Keratinocyte (primary cell): ENCODE data around the gene CLSTN1. TPM values are rescaled to one million over a fixed set of nuclear protein-coding genes. Genes with fewer than 3 reads are reported as not detected.

Experiments
- DNase-seq: peaks from one replicate; pipeline ENCODE4 v3.0.0-alpha.2; 2011; ENCODE audit warnings: low read depth, missing footprints, low spot score
- FAIRE-seq: peaks from 2 replicates; lab custom pipeline; 2011; peaks lifted over from hg19 to GRCh38; lab: Jason Lieb, UNC
- H2AFZ ChIP-seq: 2 replicates; pipeline ENCODE4 v1.6.0; 2012; ENCODE audit warnings: low read length, control low read depth, inconsistent platforms; ENCODE audit not compliant: control insufficient read depth
- H3K27ac ChIP-seq: 2 replicates; pipeline ENCODE4 v1.5.1; 2011; ENCODE audit warnings: low read length; ENCODE audit not compliant: control insufficient read depth, insufficient read depth
- H3K27me3 ChIP-seq: 3 replicates; pipeline ENCODE4 v1.6.0; 2011; ENCODE audit warnings: low read length; ENCODE audit not compliant: control insufficient read depth, insufficient read depth; ENCODE audit errors: extremely low read depth
- H3K36me3 ChIP-seq, 2 experiments: 2 replicates in 1 of 2; 3 replicates in 1 of 2; pipeline ENCODE4 v1.5.1; 2011; ENCODE audit warnings: low read length in 2 of 2, mild to moderate bottlenecking in 1 of 2; ENCODE audit not compliant: control insufficient read depth in 2 of 2, insufficient read depth in 2 of 2; ENCODE audit errors: extremely low read depth in 1 of 2
- H3K4me1 ChIP-seq: 3 replicates; pipeline ENCODE4 v1.5.1; 2011; ENCODE audit warnings: low read length; ENCODE audit not compliant: control insufficient read depth, insufficient read depth; ENCODE audit errors: extremely low read depth
- H3K4me2 ChIP-seq: 3 replicates; pipeline ENCODE4 v1.6.0; 2011; ENCODE audit warnings: low read depth, low read length; ENCODE audit not compliant: control insufficient read depth, insufficient read depth; ENCODE audit errors: extremely low read depth
- H3K4me3 ChIP-seq, 3 experiments: fragments of 200-600 bp in 1 of 3; sonication (generic) in 1 of 3; 2 replicates in 2 of 3; 3 replicates in 1 of 3; pipeline ENCODE4 v1.5.1; 2011 to 2016; ENCODE audit warnings: low read length in 3 of 3, mild to moderate bottlenecking in 3 of 3, control low read depth in 2 of 3, inconsistent platforms in 1 of 3, low read depth in 1 of 3, mixed read lengths in 1 of 3, mixed run types in 1 of 3, moderate library complexity in 1 of 3; ENCODE audit not compliant: control insufficient read depth in 2 of 3, insufficient read depth in 2 of 3; ENCODE audit errors: extremely low read depth in 1 of 3
- H3K79me2 ChIP-seq: 2 replicates; pipeline ENCODE4 v1.6.0; 2012; ENCODE audit warnings: low read length; ENCODE audit not compliant: control insufficient read depth, insufficient read depth
- H3K9ac ChIP-seq: 3 replicates; pipeline ENCODE4 v1.6.0; 2011; ENCODE audit warnings: low read length; ENCODE audit not compliant: control insufficient read depth, insufficient read depth; ENCODE audit errors: extremely low read depth
- H3K9me1 ChIP-seq: 3 replicates; pipeline ENCODE4 v1.6.0; 2011; ENCODE audit warnings: low read length; ENCODE audit not compliant: control insufficient read depth, insufficient read depth; ENCODE audit errors: extremely low read depth
- H3K9me3 ChIP-seq: 2 replicates; pipeline ENCODE4 v1.5.1; 2012; ENCODE audit warnings: low read depth, low read length; ENCODE audit not compliant: control insufficient read depth
- H4K20me1 ChIP-seq: 3 replicates; pipeline ENCODE4 v1.6.0; 2011; ENCODE audit warnings: low read length; ENCODE audit not compliant: control insufficient read depth, insufficient read depth; ENCODE audit errors: extremely low read depth
- EZH2 ChIP-seq: IDR thresholded peaks from one replicate; pipeline ENCODE4 v1.6.1; 2012; ENCODE audit warnings: inconsistent platforms, mild to moderate bottlenecking, low read length, moderate library complexity
- dilution Hi-C: fragments of 300-500 bp; cut with MboI; formaldehyde crosslinking; loops from one replicate; pipeline ENCODE4 v1.7.0; 2020; ENCODE audit warnings: low sequenced_read_pairs; ENCODE audit not compliant: extremely low pct_ligation_motif_present
- polyA plus RNA-seq, 5 experiments: library from polyadenylated mRNA; depleted of rRNA in 3 of 5; stranded (reverse) in 3 of 5; stranded (forward) in 1 of 5; unstranded in 1 of 5; fragments of >200 nt; gene quantifications; 1 replicate in 1 of 5; 2 replicates in 3 of 5; 3 replicates in 1 of 5; pipeline versions ENCODE4 v1.2.1 to v1.2.3, GENCODE V29; 2011 to 2012; ENCODE audit warnings: missing spikeins in 2 of 5, low read depth in 1 of 5, low replicate concordance in 1 of 5
- TF ChIP-seq, protein P1 (sequence below), 3 experiments: IDR thresholded peaks in 1 of 3; conservative IDR thresholded peaks in 1 of 3; optimal IDR thresholded peaks in 1 of 3; 2 replicates in 2 of 3; 3 replicates in 1 of 3; pipeline versions ENCODE3 to v1.5.1; 2011; ENCODE audit warnings: low read length in 3 of 3, mild to moderate bottlenecking in 3 of 3, moderate library complexity in 2 of 3, control low read depth in 1 of 3, inconsistent platforms in 1 of 3; ENCODE audit not compliant: insufficient read depth in 2 of 3; ENCODE audit errors: extremely low read depth in 1 of 3

CLSTN1 gene
- polyA plus RNA-seq, 1 donor (not counting 4 experiments of a cell fraction or from before 2014, with no cell fraction given), result 90.3 TPM

DNA sequence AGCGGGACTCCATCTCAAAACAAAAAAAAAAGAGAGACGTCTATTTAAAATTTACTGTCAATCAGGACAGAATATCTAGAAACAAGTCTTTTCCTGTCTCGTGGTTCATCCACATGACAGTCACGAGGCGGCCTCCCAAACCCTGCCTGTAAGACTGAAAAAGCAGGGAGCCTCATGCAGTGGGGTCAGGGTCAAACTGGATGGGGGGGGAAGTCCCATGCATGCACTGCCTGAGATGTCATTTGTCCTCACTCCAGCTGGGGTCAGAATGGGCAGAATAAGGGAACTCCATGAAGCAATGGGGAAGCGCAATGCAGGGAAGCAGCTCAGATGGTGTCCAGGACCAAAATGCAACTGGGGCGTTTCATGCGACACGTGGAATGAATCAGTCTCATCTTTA, 86.7 kb downstream of the CLSTN1 start:
- H3K9me3 ChIP-seq, result no peaks in the 10 kb centered on the region
- no peak overlapping the region for H3K4me2 ChIP-seq
- no peak for DNase-seq
- no peaks in the 10 kb centered on the region for H3K4me1 ChIP-seq
- no peaks in the 10 kb centered on the region for H3K9me1 ChIP-seq
- H4K20me1 ChIP-seq, result peaks cover 4% of the 10 kb centered on the region
- FAIRE-seq, result no peak
- no peak overlapping the region for H2AFZ ChIP-seq
- H3K36me3 ChIP-seq, result peaks cover 60 to 73% of the 10 kb centered on the region in 2 experiments
- dilution Hi-C loops, result no loop called here
- no peak for TF ChIP-seq EZH2
- TF ChIP-seq, protein P1, sequence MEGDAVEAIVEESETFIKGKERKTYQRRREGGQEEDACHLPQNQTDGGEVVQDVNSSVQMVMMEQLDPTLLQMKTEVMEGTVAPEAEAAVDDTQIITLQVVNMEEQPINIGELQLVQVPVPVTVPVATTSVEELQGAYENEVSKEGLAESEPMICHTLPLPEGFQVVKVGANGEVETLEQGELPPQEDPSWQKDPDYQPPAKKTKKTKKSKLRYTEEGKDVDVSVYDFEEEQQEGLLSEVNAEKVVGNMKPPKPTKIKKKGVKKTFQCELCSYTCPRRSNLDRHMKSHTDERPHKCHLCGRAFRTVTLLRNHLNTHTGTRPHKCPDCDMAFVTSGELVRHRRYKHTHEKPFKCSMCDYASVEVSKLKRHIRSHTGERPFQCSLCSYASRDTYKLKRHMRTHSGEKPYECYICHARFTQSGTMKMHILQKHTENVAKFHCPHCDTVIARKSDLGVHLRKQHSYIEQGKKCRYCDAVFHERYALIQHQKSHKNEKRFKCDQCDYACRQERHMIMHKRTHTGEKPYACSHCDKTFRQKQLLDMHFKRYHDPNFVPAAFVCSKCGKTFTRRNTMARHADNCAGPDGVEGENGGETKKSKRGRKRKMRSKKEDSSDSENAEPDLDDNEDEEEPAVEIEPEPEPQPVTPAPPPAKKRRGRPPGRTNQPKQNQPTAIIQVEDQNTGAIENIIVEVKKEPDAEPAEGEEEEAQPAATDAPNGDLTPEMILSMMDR (optimal IDR thresholded peaks at IDR 0.05 in 1 of 3, IDR thresholded peaks at IDR 0.05 in 1 of 3, conservative IDR thresholded peaks at IDR 0.05 in 1 of 3; ENCODE audit: extremely low read depth in 1 of 3, insufficient read depth in 2 of 3, low read length in 3 of 3), result no peak
- H3K79me2 ChIP-seq, result peaks cover 11% of the 10 kb centered on the region
- no peak overlapping the region for H3K9ac ChIP-seq
- H3K27ac ChIP-seq, result no peak overlapping the region
- no peak overlapping the region for H3K4me3 ChIP-seq
- no peaks in the 10 kb centered on the region for H3K27me3 ChIP-seq

DNA sequence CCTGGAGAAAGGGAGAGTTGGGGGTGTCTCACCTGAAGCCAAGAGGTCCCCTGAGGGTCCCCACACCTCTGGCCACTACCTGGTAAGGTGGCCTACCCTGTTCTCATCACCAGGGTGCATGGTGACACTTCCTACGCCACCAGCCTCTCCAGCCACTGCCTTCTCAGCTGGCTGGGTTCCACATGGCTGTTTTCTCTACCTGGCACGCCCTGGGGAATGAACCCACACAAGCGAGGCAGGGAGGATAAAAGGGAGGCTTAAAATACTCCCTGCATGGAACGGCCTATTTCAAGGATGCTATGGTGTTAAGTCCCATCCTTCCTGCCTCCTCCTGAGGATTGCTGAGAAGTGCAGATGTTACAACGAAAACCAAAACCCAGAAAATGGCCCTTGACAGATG, 87.5 kb downstream of the CLSTN1 start:
- peaks cover 61 to 74% of the 10 kb centered on the region in 2 experiments for H3K36me3 ChIP-seq
- dilution Hi-C loops, result no loop called here

More for the DNA sequence above, 87.5 kb downstream of the CLSTN1 start:
- Histone ChIP-seq H3K27me3 (no peaks in the 10 kb centered on the region), H4K20me1 (peaks cover 4% of the 10 kb centered on the region), H2AFZ (no peak overlapping the region), H3K79me2 (peaks cover 9% of the 10 kb centered on the region), H3K4me2 (no peak overlapping the region), H3K9me1 (no peaks in the 10 kb centered on the region), H3K9ac (no peak overlapping the region), H3K4me1 (no peaks in the 10 kb centered on the region), H3K27ac (no peak overlapping the region), H3K4me3 (no peak overlapping the region), H3K9me3 (no peaks in the 10 kb centered on the region)
- DNase-seq (no peak), FAIRE-seq (no peak)
- TF ChIP-seq, protein P1 (optimal IDR thresholded peaks at IDR 0.05 in 1 of 3, IDR thresholded peaks at IDR 0.05 in 1 of 3, conservative IDR thresholded peaks at IDR 0.05 in 1 of 3; ENCODE audit: extremely low read depth in 1 of 3, insufficient read depth in 2 of 3, low read length in 3 of 3), result no peak
- TF ChIP-seq EZH2, result no peak
